HG03196 (cell line): ENCODE data around the gene WDFY2.
A peak's percentile ranks its signal among the peaks of the same experiment; 100 is the strongest.
"Not testable (repeated sequence)": the region's sequence is repeated elsewhere in the genome, so short reads cannot be mapped to it uniquely, and the experiment has no call there.

Experiments used
- ATAC-seq: cut with Tn5 transposase; IDR thresholded peaks from one replicate; pipeline ENCODE4 v1.9.1; 2021; ENCODE audit not compliant: unreplicated experiment

WDFY2 gene

DNA sequence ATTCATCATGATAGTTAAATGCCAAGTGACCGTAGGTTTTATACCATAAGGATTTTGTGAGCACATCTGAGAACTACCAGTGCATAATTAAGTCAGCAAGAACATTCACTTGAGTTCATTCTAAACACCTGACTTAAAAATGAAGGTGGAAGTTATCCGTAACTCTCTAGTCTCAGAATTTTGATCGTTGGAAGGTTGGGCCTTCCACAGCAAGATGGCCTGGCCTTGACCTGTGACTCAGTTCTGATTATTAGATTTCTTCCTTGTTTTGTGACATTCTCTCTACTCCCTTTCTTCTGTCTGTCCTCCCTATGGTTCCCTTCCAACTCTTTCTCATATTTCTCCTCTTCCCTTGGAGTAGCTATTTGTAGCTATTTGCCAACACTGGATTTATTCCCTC is 20.0 kb upstream of the WDFY2 start:
- ATAC-seq: no peak

- no peak for ATAC-seq
These were observed 19.6 kb upstream of the WDFY2 start for GRCh38 chr13:51564671-51565070.

GRCh38 chr13:51569001-51569400 is 15.3 kb upstream of the WDFY2 start:
- not testable (repeated sequence) for ATAC-seq

- no peak for ATAC-seq
These were observed 7.5 kb upstream of the WDFY2 start for GRCh38 chr13:51576754-51577153.

- ATAC-seq: no peak
These were observed 6.6 kb upstream of the WDFY2 start for GRCh38 chr13:51577690-51578089.

GRCh38 chr13:51579676-51580075 is 4.6 kb upstream of the WDFY2 start:
- ATAC-seq: no peak

- no peak for ATAC-seq
These were observed 3.0 kb upstream of the WDFY2 start for GRCh38 chr13:51581148-51581820.

DNA sequence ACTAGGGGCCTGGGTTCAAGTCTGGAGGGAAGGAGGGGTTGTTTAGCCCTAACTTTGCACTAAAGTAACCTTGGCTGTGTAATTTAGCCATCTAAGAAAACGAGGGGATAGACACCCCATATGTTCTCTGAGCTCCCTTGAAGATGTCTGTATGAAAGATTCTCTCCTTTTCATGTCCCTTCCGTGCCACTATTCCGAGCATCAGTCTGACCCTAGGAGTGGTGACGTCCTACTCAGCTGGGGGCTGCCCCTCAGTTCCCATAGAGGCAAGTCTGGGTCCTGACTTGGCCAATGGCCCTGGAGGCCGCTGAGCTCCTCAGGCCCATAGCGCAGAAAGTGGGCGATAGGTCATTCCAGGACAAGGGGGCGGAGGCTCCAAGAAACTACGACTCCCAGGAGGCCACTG is 790 bp upstream of the WDFY2 start:
- no peak for ATAC-seq

DNA sequence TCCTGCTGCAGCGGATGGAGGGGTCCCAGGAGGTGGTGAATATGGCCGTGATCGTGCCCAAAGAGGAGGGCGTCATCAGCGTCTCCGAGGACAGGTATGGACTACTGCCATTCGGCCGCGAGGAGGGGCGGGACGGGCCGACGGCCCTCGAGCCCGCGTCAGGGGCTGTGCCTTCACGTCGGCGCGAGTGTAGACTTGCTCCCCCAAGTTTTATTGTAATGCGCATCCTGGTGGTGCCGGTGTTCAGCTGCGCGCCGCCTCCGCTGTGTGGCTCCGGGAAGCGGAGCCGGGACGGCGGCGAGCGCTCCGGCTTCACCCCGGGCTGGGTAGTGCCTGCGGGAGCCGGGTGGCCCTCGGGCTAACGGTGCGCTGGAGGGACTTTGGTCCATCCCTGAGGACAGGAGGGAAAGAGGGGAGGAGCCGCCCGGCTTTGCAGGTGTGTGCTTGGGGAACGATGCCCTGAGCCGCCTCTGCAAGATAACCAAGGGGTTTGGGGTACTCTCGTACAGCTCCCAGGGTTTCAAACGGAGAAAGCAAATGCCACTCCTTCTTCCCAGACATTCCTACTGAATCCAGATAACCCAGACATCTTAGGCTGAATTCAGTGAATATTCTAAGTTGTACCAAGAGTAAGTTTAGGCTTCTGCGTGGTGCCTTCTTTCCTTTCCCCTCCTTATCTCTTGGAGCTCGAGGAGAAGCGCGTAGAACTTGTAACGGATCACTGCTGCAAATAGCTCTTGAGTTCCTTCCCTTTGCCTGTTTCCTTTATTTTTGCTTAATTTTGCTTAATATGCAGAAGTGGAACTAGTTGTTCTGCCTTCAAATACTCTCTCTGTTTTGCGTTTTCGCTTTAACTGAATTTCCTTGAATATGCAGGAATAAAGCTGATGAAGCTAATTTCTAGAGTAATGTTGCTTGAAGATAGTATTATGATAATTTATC is 740 bp downstream of the WDFY2 start:
- peak; percentile 29 for ATAC-seq

GRCh38 chr13:51585696-51586095 is 1.4 kb downstream of the WDFY2 start:
- ATAC-seq: no peak

GRCh38 chr13:51587372-51587771 is 3.1 kb downstream of the WDFY2 start:
- no peak for ATAC-seq

GRCh38 chr13:51588406-51588949 is 4.2 kb downstream of the WDFY2 start:
- no peak for ATAC-seq

DNA sequence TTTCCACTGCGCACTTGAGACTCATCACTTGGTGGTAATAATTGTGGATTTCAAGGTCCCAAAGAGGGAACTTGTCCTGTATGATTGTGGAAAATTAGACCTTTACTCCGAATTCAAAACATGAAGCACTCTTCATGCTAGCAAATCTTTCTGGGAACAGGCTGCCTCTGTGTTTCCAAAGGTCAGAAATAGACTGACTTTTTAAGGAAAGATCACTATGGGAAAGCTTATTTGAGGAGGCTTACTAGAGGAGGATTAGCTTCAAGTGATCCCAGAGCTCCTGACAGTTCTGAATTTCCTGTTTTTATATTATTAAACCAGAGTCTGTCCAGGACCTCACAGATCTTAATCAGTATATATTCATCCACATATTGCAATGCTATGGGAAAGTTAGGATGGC is 5.5 kb downstream of the WDFY2 start:
- no peak for ATAC-seq

DNA sequence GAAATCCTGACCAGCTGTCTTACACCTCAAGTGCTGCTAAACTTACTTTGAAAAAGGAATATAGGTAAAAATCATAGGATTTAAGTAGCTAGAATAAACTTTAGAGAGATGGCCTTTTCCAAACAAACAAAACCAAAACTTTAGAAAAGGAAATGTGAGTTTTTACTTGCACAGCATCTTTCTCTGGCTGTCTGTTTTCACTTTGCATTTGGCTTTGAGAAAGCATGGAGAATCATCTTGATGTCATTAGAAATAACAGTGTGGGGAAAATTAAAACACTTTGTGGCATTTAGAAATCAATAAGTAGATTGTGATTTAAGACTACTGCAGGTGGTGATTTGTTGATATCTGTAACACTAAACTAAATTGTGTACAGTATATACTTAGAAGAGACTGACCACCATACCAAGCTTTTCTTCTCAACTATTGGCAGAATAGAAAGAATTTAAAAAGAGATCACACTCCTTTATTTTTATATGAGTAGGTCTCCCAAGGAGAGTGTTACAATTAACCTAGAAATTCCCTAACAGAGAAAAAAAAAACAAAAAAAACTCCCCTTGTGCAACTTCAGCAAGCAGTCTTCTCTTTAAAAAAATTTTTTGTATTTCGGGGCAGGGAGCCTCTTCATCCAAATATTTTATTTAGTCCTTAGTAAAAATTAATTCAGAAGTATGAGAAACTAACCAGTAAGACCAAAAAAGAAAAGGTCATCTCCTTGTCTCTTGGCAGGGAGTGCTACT is 6.1 kb downstream of the WDFY2 start:
- ATAC-seq: no peak

- ATAC-seq: no peak
These were observed 6.8 kb downstream of the WDFY2 start for GRCh38 chr13:51590971-51591627.

DNA sequence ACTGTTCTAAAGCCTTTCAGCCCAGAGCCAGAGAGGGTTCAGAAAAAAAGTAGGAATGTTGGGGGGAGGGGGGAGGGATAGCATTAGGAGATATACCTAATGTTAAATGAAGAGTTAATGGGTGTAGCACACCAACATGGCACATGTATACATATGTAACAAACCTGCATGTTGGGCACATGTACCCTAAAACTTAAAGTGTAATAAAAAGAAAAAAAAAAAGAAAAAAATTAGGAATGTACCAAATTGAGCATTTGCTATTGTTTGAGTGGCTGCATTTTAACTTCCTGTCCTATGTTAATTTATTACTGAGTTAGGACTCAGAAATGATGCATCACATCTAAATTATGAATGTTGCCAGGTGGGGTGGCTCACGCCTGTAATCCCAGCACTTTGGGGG is 7.7 kb downstream of the WDFY2 start:
- not testable (repeated sequence) for ATAC-seq

DNA sequence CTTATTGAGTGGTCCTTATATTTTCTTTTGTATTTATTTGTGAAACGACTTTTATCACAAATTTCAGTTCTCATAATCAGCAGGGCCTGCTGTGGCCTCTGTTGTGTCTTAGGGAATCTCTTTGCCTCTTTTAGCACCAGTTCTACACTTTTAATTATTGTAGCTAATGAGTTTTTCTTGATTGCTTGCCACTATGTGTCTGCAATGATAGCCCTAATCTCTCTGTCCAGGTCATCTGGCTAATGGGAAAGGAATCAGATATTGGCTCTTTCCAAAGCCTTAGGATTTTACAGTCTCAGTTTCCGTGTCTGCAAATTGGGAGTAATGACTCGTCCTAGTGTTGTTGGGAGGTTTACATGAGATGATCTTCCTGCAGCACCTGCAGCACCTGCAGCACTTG is 10.2 kb downstream of the WDFY2 start:
- no peak for ATAC-seq

- no peak for ATAC-seq
These were observed 11.2 kb downstream of the WDFY2 start for GRCh38 chr13:51595416-51595815.

- ATAC-seq: no peak
These were observed 12.3 kb downstream of the WDFY2 start for GRCh38 chr13:51596541-51596940.

GRCh38 chr13:51599444-51600176 is 15.3 kb downstream of the WDFY2 start:
- no peak for ATAC-seq
